Spleen (tissue), 3 donors: Measurements from ENCODE around the gene IRGQ.

Source experiments
- POLR2A ChIP-seq, 3 donors: fragments of 450-650 bp; IDR thresholded peaks; one replicate each; pipeline ENCODE4 v1.5.1; 2017; ENCODE audit warnings: antibody characterized with exemption in 3 of 3, mild to moderate bottlenecking in 1 of 3
- POLR2AphosphoS5 ChIP-seq, 3 donors: sonication (generic); formaldehyde crosslinking; IDR thresholded peaks; one replicate each; pipeline ENCODE4 v1.5.1; 2017; ENCODE audit warnings: antibody characterized with exemption in 3 of 3

- TF ChIP-seq POLR2AphosphoS5 (IDR thresholded peaks at IDR 0.05) = no peak
- no peak for TF ChIP-seq POLR2A (IDR thresholded peaks at IDR 0.05)
Observed at GRCh38 chr19:43551399-43552197, 44.3 kb downstream of the IRGQ start.
